ENCODE data around the gene SSH2.
"Not testable (repeated sequence)": the region's sequence is repeated elsewhere in the genome, so short reads cannot be mapped to it uniquely, and the experiment has no call there.

The SSH2 gene

GRCh38 chr17:29857823-29858222 is 72.2 kb downstream of the SSH2 start:
- DNase-seq (ENCODE audit: low spot score) = no peak
- TF ChIP-seq CTCF (IDR thresholded peaks at IDR 0.05; ENCODE audit: extremely low read depth, missing control alignments) = no peak

- DNase-seq (ENCODE audit: low spot score) = not testable (repeated sequence)
Measured at GRCh38 chr17:29857105-29857504, 72.9 kb downstream of the SSH2 start.

- TF ChIP-seq CTCF (IDR thresholded peaks at IDR 0.05; ENCODE audit: extremely low read depth, missing control alignments) = no peak
- no peak for DNase-seq (ENCODE audit: low spot score)
Measured at GRCh38 chr17:29855686-29856085, 74.3 kb downstream of the SSH2 start.

GRCh38 chr17:29848737-29849136 is 81.3 kb downstream of the SSH2 start:
- TF ChIP-seq CTCF (IDR thresholded peaks at IDR 0.05; ENCODE audit: extremely low read depth, missing control alignments) = no peak

GRCh38 chr17:29847527-29848400 is 82.3 kb downstream of the SSH2 start:
- no peak for TF ChIP-seq CTCF (IDR thresholded peaks at IDR 0.05; ENCODE audit: extremely low read depth, missing control alignments)
- DNase-seq (ENCODE audit: low spot score) = no peak

More at GRCh38 chr17:29848737-29849136, 81.3 kb downstream of the SSH2 start:
- no peak for DNase-seq (ENCODE audit: low spot score)

- no peak for TF ChIP-seq CTCF (IDR thresholded peaks at IDR 0.05; ENCODE audit: extremely low read depth, missing control alignments)
- DNase-seq (ENCODE audit: low spot score) = no peak
Measured at GRCh38 chr17:29847118-29847517, 82.9 kb downstream of the SSH2 start.

- no peak for DNase-seq (ENCODE audit: low spot score)
- TF ChIP-seq CTCF (IDR thresholded peaks at IDR 0.05; ENCODE audit: extremely low read depth, missing control alignments) = no peak
Measured at GRCh38 chr17:29846298-29846697, 83.7 kb downstream of the SSH2 start.

Measured in GM20000 (cell line).